Measurements from ENCODE around the gene MAP3K10. TPM values are rescaled to one million over a fixed set of nuclear protein-coding genes. Genes with fewer than 3 reads are reported as not detected.

The MAP3K10 gene
- total RNA-seq, 2 donors from 2014 or later = 10.5 to 23.8 TPM

- intact Hi-C loops (cut with DNase I) = no loop called here
- Histone ChIP-seq H3K4me3 (no peak overlapping the region), H3K27me3 (replicated peaks; ENCODE audit: insufficient read depth) (no peaks in the 10 kb centered on the region), H3K9me3 (no peaks in the 10 kb centered on the region), H3K4me1 (replicated peaks) (no peaks in the 10 kb centered on the region), H3K36me3 (peaks cover 6 to 8% of the 10 kb centered on the region in 2 donors), H3K27ac (no peak overlapping the region)
- DNase-seq (ENCODE audit: low spot score) = no peak
- WGBS = 84% methylated on average over 12 of the region's 12 CpGs
- no peak for TF ChIP-seq POLR2AphosphoS5 (IDR thresholded peaks at IDR 0.05)
- TF ChIP-seq POLR2A (IDR thresholded peaks at IDR 0.05) = no peak
- no peak for TF ChIP-seq CTCF (IDR thresholded peaks at IDR 0.05)
These were observed 50.0 kb downstream of the MAP3K10 start for GRCh38 chr19:40241125-40241808.

GRCh38 chr19:40241809-40242384 is 50.7 kb downstream of the MAP3K10 start:
- no peak for TF ChIP-seq POLR2A (IDR thresholded peaks at IDR 0.05)
- peak; percentile 45 for TF ChIP-seq POLR2AphosphoS5 (IDR thresholded peaks at IDR 0.05)
- no peak for DNase-seq (ENCODE audit: low spot score)
- Histone ChIP-seq H3K9me3 (no peaks in the 10 kb centered on the region), H3K27ac (no peak overlapping the region), H3K27me3 (replicated peaks; ENCODE audit: insufficient read depth) (no peaks in the 10 kb centered on the region), H3K4me3 (no peak overlapping the region), H3K4me1 (replicated peaks) (no peaks in the 10 kb centered on the region), H3K36me3 (peaks cover 6 to 8% of the 10 kb centered on the region in 2 donors)
- WGBS = 20% methylated on average over 20 of the region's 21 CpGs
- intact Hi-C loops (cut with DNase I) = no loop called here

GRCh38 chr19:40242480-40242879 is 51.3 kb downstream of the MAP3K10 start:
- no peak for DNase-seq (ENCODE audit: low spot score)
- WGBS = 68% methylated on average over 12 of the region's 12 CpGs
- Histone ChIP-seq H3K9me3 (no peaks in the 10 kb centered on the region), H3K27ac (no peak overlapping the region), H3K4me1 (replicated peaks) (no peaks in the 10 kb centered on the region), H3K4me3 (no peak overlapping the region), H3K27me3 (replicated peaks; ENCODE audit: insufficient read depth) (no peaks in the 10 kb centered on the region), H3K36me3 (peaks cover 6 to 8% of the 10 kb centered on the region in 2 donors)
- intact Hi-C loops (cut with DNase I) = no loop called here
- TF ChIP-seq POLR2A (IDR thresholded peaks at IDR 0.05) (no peak), POLR2AphosphoS5 (IDR thresholded peaks at IDR 0.05) (no peak), CTCF (IDR thresholded peaks at IDR 0.05) (no peak)

GRCh38 chr19:40243181-40243580 is 52.0 kb downstream of the MAP3K10 start:
- TF ChIP-seq POLR2AphosphoS5 (IDR thresholded peaks at IDR 0.05) (no peak), CTCF (IDR thresholded peaks at IDR 0.05) (no peak), POLR2A (IDR thresholded peaks at IDR 0.05) (no peak)
- Histone ChIP-seq H3K9me3 (no peaks in the 10 kb centered on the region), H3K27me3 (replicated peaks; ENCODE audit: insufficient read depth) (no peaks in the 10 kb centered on the region), H3K4me1 (replicated peaks) (no peaks in the 10 kb centered on the region), H3K4me3 (no peak overlapping the region), H3K27ac (no peak overlapping the region), H3K36me3 (peaks cover 6 to 8% of the 10 kb centered on the region in 2 donors)
- 96% methylated on average over 2 of the region's 2 CpGs for WGBS
- intact Hi-C loops (cut with DNase I) = no loop called here
- DNase-seq (ENCODE audit: low spot score) = no peak

GRCh38 chr19:40244579-40245317 is 53.5 kb downstream of the MAP3K10 start:
- no peaks in the 10 kb centered on the region for H3K27me3 ChIP-seq (replicated peaks; ENCODE audit: insufficient read depth)
- DNase-seq (ENCODE audit: low spot score) = no peak
- no peak overlapping the region for H3K4me3 ChIP-seq
- WGBS = 79% methylated on average over 12 of the region's 12 CpGs
- peaks cover 0 to 6% of the 10 kb centered on the region in 2 donors for H3K36me3 ChIP-seq
- H3K4me1 ChIP-seq (replicated peaks) = no peaks in the 10 kb centered on the region
- no peak for TF ChIP-seq POLR2A (IDR thresholded peaks at IDR 0.05)
- TF ChIP-seq POLR2AphosphoS5 (IDR thresholded peaks at IDR 0.05) = no peak
- TF ChIP-seq CTCF (IDR thresholded peaks at IDR 0.05) = no peak
- intact Hi-C loops (cut with DNase I) = no loop called here
- H3K27ac ChIP-seq = no peak overlapping the region
- H3K9me3 ChIP-seq = no peaks in the 10 kb centered on the region

Measured in prostate gland (tissue), 2 donors.